ENCODE results near the gene CYB561D1. TPM values are rescaled to one million over a fixed set of nuclear protein-coding genes. Genes with fewer than 3 reads are reported as not detected.

Gene CYB561D1
- total and polyA plus RNA-seq, 2 of the 13 experiments (the other 11 are each of a cell fraction or from before 2014, with no cell fraction given): 3.9 to 4.1 TPM

DNA sequence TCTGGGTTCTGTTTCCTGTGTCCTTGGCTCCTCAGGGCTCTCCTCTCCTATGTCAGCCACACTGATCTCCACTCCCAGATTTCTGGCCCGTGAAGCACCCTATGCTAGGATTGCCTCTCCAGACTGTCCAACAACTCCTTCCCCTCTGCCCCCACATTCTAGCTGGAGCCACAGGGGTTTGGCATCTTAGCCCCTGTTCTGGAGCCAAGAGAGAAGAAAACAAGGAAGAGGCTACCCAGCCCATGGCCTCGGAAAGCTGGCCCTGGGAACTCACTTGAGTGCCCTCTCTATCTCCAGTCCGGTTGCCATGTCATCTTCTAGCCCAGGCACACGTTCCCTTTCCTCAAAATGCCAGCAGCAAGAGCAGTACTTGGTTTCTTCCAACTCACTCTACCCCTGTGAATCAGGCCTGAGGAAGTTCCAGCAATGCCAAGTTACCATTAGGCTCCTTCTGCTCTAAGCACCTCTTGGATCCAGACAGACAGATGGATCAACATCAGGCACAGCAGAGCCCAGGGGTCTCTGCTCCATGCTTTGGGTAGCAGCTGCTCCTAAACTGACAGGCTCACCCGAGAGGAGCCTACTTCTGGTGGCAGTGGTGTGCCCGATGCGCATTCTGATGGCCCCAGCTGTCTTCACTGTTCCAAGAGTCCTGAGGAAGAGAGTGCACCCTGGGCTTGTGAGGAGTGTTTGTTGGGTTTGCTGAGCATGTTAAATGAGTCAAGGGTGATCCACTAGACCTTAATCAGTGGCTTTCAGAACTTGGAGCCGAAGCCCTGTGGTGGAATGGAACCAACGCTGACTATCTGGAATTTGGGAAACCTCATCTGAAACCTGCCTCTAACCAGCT, 34.2 kb downstream of the CYB561D1 start:
- no peak overlapping the region for H3K4me2 ChIP-seq (ENCODE audit: low read depth, low read length)
- no peaks in the 10 kb centered on the region for H4K20me1 ChIP-seq (ENCODE audit: insufficient read depth, low read length)
- no peak overlapping the region for H3K4me3 ChIP-seq (replicated peaks in 1 of 3; ENCODE audit: insufficient read depth in 1 of 3, low read depth in 2 of 3, low read length in 3 of 3)
- in situ Hi-C loops (cut with HindIII; ENCODE audit: extremely low pct_ligation_motif_present, low pct_unique_long_range_greater_than_20kb) (no loop called here), intact Hi-C loops (cut with micrococcal nuclease; ENCODE audit: unreplicated experiment) (no loop called here)
- no peak for DNase-seq (ENCODE audit: low spot score)
- H3K9me3 ChIP-seq (ENCODE audit: low read length): no peaks in the 10 kb centered on the region
- H3K4me1 ChIP-seq (ENCODE audit: insufficient read depth, low read length): peaks cover 15% of the 10 kb centered on the region; the same call in 1 of the 2 replicates
- 35% methylated on average over 7 of the region's 9 CpGs for WGBS (ENCODE audit: low lambda C conversion rate)
- H3K27ac ChIP-seq (ENCODE audit: extremely low read length, insufficient read depth, low read length): no peak overlapping the region
- H3K36me3 ChIP-seq (replicated peaks in 1 of 2; ENCODE audit: control insufficient read depth in 1 of 2, insufficient read depth in 2 of 2, low read length in 2 of 2): no peaks in the 10 kb centered on the region
- no peak for FAIRE-seq
- ChIA-PET POLR2A (interaction anchor here (1.0 kb wide), 1 partner anchor 11 kb away, joined by 3 read pairs; no protein-coding TSS in a partner anchor), CTCF (ENCODE audit: low intra/inter-chr PET ratio, low total read pairs) (no interaction called here)
- H3K79me2 ChIP-seq (ENCODE audit: insufficient read depth, low read length): no peaks in the 10 kb centered on the region
- BruUV-seq (replicated peaks): no TSS peak
- no peak for ATAC-seq
- no peak for TF ChIP-seq ZKSCAN1 (IDR thresholded peaks at IDR 0.05; ENCODE audit: low read length)
- TF ChIP-seq, protein P1, sequence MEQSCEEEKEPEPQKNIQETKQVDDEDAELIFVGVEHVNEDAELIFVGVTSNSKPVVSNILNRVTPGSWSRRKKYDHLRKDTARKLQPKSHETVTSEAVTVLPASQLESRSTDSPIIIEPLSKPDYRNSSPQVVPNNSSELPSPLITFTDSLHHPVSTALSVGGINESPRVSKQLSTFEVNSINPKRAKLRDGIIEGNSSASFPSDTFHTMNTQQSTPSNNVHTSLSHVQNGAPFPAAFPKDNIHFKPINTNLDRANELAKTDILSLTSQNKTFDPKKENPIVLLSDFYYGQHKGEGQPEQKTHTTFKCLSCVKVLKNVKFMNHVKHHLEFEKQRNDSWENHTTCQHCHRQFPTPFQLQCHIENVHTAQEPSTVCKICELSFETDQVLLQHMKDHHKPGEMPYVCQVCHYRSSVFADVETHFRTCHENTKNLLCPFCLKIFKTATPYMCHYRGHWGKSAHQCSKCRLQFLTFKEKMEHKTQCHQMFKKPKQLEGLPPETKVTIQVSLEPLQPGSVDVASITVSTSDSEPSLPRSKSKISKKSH (CRISPR knock-in tag; IDR thresholded peaks at IDR 0.05; ENCODE audit: borderline replicate concordance): no peak
- TF ChIP-seq SSRP1 (CRISPR knock-in tag; IDR thresholded peaks at IDR 0.05): no peak
- TF ChIP-seq TEAD3 (CRISPR knock-in tag; optimal IDR thresholded peaks at IDR 0.05; ENCODE audit: borderline replicate concordance): no peak
- TF ChIP-seq NR2C2 (CRISPR knock-in tag; IDR thresholded peaks at IDR 0.05; ENCODE audit: borderline replicate concordance): no peak
- TF ChIP-seq, protein P2, sequence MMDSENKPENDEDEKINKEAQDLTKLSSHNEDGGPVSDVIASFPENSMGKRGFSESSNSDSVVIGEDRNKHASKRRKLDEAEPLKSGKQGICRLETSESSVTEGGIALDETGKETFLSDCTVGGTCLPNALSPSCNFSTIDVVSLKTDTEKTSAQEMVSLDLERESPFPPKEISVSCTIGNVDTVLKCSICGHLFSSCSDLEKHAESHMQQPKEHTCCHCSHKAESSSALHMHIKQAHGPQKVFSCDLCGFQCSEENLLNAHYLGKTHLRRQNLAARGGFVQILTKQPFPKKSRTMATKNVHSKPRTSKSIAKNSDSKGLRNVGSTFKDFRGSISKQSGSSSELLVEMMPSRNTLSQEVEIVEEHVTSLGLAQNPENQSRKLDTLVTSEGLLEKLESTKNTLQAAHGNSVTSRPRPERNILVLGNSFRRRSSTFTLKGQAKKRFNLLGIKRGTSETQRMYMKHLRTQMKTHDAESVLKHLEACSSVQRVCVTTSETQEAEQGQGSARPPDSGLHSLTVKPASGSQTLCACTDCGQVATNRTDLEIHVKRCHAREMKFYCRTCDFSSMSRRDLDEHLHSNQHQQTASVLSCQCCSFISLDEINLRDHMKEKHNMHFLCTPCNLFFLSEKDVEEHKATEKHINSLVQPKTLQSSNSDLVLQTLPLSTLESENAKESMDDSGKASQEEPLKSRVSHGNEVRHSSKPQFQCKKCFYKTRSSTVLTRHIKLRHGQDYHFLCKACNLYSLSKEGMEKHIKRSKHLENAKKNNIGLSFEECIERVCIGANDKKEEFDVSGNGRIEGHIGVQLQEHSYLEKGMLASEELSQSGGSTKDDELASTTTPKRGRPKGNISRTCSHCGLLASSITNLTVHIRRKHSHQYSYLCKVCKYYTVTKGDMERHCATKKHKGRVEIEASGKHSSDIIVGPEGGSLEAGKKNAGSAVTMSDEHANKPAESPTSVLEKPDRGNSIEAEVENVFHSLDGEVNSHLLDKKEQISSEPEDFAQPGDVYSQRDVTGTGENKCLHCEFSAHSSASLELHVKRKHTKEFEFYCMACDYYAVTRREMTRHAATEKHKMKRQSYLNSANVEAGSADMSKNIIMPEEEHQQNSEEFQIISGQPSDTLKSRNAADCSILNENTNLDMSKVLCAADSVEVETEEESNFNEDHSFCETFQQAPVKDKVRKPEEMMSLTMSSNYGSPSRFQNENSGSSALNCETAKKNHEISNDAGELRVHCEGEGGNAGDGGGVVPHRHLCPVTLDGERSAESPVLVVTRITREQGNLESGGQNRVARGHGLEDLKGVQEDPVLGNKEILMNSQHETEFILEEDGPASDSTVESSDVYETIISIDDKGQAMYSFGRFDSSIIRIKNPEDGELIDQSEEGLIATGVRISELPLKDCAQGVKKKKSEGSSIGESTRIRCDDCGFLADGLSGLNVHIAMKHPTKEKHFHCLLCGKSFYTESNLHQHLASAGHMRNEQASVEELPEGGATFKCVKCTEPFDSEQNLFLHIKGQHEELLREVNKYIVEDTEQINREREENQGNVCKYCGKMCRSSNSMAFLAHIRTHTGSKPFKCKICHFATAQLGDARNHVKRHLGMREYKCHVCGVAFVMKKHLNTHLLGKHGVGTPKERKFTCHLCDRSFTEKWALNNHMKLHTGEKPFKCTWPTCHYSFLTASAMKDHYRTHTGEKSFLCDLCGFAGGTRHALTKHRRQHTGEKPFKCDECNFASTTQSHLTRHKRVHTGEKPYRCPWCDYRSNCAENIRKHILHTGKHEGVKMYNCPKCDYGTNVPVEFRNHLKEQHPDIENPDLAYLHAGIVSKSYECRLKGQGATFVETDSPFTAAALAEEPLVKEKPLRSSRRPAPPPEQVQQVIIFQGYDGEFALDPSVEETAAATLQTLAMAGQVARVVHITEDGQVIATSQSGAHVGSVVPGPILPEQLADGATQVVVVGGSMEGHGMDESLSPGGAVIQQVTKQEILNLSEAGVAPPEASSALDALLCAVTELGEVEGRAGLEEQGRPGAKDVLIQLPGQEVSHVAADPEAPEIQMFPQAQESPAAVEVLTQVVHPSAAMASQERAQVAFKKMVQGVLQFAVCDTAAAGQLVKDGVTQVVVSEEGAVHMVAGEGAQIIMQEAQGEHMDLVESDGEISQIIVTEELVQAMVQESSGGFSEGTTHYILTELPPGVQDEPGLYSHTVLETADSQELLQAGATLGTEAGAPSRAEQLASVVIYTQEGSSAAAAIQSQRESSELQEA (CRISPR knock-in tag; IDR thresholded peaks at IDR 0.05; ENCODE audit: not compliant biosample characterization): no peak
- no peak for TF ChIP-seq NFYC (CRISPR knock-in tag; IDR thresholded peaks at IDR 0.05)
- TF ChIP-seq SETDB1 (CRISPR knock-in tag; IDR thresholded peaks at IDR 0.05; ENCODE audit: borderline replicate concordance): no peak
- TF ChIP-seq, protein P3, sequence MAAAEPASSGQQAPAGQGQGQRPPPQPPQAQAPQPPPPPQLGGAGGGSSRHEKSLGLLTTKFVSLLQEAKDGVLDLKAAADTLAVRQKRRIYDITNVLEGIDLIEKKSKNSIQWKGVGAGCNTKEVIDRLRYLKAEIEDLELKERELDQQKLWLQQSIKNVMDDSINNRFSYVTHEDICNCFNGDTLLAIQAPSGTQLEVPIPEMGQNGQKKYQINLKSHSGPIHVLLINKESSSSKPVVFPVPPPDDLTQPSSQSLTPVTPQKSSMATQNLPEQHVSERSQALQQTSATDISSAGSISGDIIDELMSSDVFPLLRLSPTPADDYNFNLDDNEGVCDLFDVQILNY (CRISPR knock-in tag; conservative IDR thresholded peaks at IDR 0.05): no peak
- H2AFZ ChIP-seq (ENCODE audit: low read length): no peak overlapping the region
- no peak overlapping the region for H3K9ac ChIP-seq (ENCODE audit: insufficient read depth, low read depth, low read length)
- peaks cover 7 to 61% of the 10 kb centered on the region in 2 experiments; a peak in 4 of 5 replicates for H3K27me3 ChIP-seq (ENCODE audit: control insufficient read depth in 1 of 2, insufficient read depth in 2 of 2, low read length in 2 of 2)
